ENCODE measurements around the gene NIPSNAP2. TPM values are rescaled to one million over a fixed set of nuclear protein-coding genes. Genes with fewer than 3 reads are reported as not detected.

Gene NIPSNAP2
- total and polyA plus RNA-seq, 10 of the 15 experiments (the other 5 are each of a cell fraction or from before 2014, with no cell fraction given) = 24.7 to 88.5 (median 49.9) TPM

GRCh38 chr7:55980266-55980665, 15.9 kb downstream of the NIPSNAP2 start:
- Histone ChIP-seq H3K27me3 (replicated peaks in 1 of 2; ENCODE audit: control insufficient read depth in 2 of 2, insufficient read depth in 2 of 2, low read length in 1 of 2) (no peaks in the 10 kb centered on the region), H3K4me3 (no peak overlapping the region), H2AFZ (ENCODE audit: control insufficient read depth, low read depth, low read length) (no peak overlapping the region), H3K9me3 (replicated peaks; ENCODE audit: control insufficient read depth, insufficient read depth, low read length) (no peaks in the 10 kb centered on the region), H4K20me1 (ENCODE audit: control insufficient read depth, insufficient read depth) (no peaks in the 10 kb centered on the region), H3K9ac (ENCODE audit: control insufficient read depth, insufficient read depth, low read length) (no peak overlapping the region), H3K4me1 (ENCODE audit: control insufficient read depth, insufficient read depth, low read length) (no peaks in the 10 kb centered on the region), H3K27ac (ENCODE audit: control insufficient read depth, insufficient read depth) (no peak overlapping the region), H3K79me2 (ENCODE audit: control insufficient read depth, insufficient read depth, low read length) (no peaks in the 10 kb centered on the region), H3K4me2 (ENCODE audit: control insufficient read depth, insufficient read depth) (no peak overlapping the region), H3K36me3 (ENCODE audit: control insufficient read depth in 2 of 2, insufficient read depth in 2 of 2, low read length in 1 of 2) (peaks cover 0 to 15% of the 10 kb centered on the region in 2 experiments; a peak in 1 of 4 replicates)
- RAD21 ChIA-PET (ENCODE audit: unreplicated experiment) = no interaction called here
- WGBS (ENCODE audit: insufficient coverage, insufficient replicate concordance, low lambda C conversion rate, missing lambda C conversion rate) = 100% methylated on average over 3 of the region's 3 CpGs
- TF ChIP-seq RAD51 (IDR thresholded peaks at IDR 0.05) (no peak), PBX3 (IDR thresholded peaks at IDR 0.05; ENCODE audit: insufficient replicate concordance, low read depth, low read length) (no peak), JUNB (IDR thresholded peaks at IDR 0.05) (no peak), CTCF (IDR thresholded peaks at IDR 0.05 in 2 of 3, conservative IDR thresholded peaks at IDR 0.05 in 1 of 3; ENCODE audit: control insufficient read depth in 2 of 3, extremely low read depth in 1 of 3, insufficient read depth in 1 of 3, low read depth in 3 of 3, low read length in 3 of 3) (no peak), BCL11A (IDR thresholded peaks at IDR 0.05; ENCODE audit: low read depth, low read length) (no peak), ZNF687 (IDR thresholded peaks at IDR 0.05) (no peak), IKZF1 (conservative IDR thresholded peaks at IDR 0.05) (no peak), TAF1 (IDR thresholded peaks at IDR 0.05; ENCODE audit: borderline replicate concordance, low read depth, low read length) (no peak), MTA2 (IDR thresholded peaks at IDR 0.05; ENCODE audit: low read depth) (no peak)
- no TSS peak for BruUV-seq (replicated peaks)
- DNase-seq (ENCODE audit: low read depth, low spot score) (no peak), FAIRE-seq (no peak), ATAC-seq (no peak)
- CTCF ChIA-PET = interaction anchor here (1.4 kb wide), 1 partner anchor 339 kb away, joined by 3 read pairs; no protein-coding TSS in a partner anchor
- intact Hi-C loops (cut with micrococcal nuclease; ENCODE audit: unreplicated experiment) = no loop called here
- in situ Hi-C loops (cut with MboI) = no loop called here
- SMC1A ChIA-PET (ENCODE audit: uncharacterized antibody, unreplicated experiment) = no interaction called here
- POLR2A ChIA-PET = no interaction called here
